Upper lobe of right lung (tissue), 1 donor: ENCODE measurements around the gene AP2A1. TPM values are rescaled to one million over a fixed set of nuclear protein-coding genes. Genes with fewer than 3 reads are reported as not detected.

ENCODE experiments used
- ATAC-seq: fragments of 200-7000 bp; cut with Tn5 transposase; one replicate; pipeline ENCODE4 v1.9.1; 2020; ENCODE audit warnings: mild to moderate bottlenecking, moderate library complexity
- DNase-seq: peaks from one replicate; pipeline ENCODE4 v3.0.0-alpha.2; 2020
- H3K27ac ChIP-seq: fragments of 200-600 bp; one replicate; pipeline ENCODE4 v1.8.0; 2022
- H3K27me3 ChIP-seq: fragments of 200-600 bp; one replicate; pipeline ENCODE4 v1.8.0; 2022; ENCODE audit warnings: mild to moderate bottlenecking
- H3K36me3 ChIP-seq: fragments of 200-600 bp; one replicate; pipeline ENCODE4 v1.8.0; 2022
- H3K4me1 ChIP-seq: fragments of 200-600 bp; one replicate; pipeline ENCODE4 v1.8.0; 2022
- H3K4me3 ChIP-seq: fragments of 200-600 bp; one replicate; pipeline ENCODE4 v1.8.0; 2022; ENCODE audit warnings: mild to moderate bottlenecking
- H3K9me3 ChIP-seq: fragments of 200-600 bp; one replicate; pipeline ENCODE4 v1.8.0; 2022
- intact Hi-C: fragments of 100-400 bp; cut with DNase I; formaldehyde crosslinking; loops from one replicate; pipeline ENCODE4 v1.11.0; 2022
- total RNA-seq: library from RNA; stranded (reverse); fragmentation: NEBNext Ultra II Directional; extraction: Animal tissue kit (Norgen Biotek cat#: 25700); gene quantifications from one replicate; pipeline ENCODE4 v1.2.1, GENCODE V29; 2021
- TF ChIP-seq, protein P1 (sequence below): fragments of 200-600 bp; IDR thresholded peaks from one replicate; pipeline ENCODE4 v1.8.0; 2022; ENCODE audit warnings: antibody characterized with exemption
- donor health status: DM: no; HTN: yes; CAD: no; lungs with severe emphysema.

AP2A1 gene
- total RNA-seq, 1 donor from 2014 or later, result 61.2 TPM

DNA sequence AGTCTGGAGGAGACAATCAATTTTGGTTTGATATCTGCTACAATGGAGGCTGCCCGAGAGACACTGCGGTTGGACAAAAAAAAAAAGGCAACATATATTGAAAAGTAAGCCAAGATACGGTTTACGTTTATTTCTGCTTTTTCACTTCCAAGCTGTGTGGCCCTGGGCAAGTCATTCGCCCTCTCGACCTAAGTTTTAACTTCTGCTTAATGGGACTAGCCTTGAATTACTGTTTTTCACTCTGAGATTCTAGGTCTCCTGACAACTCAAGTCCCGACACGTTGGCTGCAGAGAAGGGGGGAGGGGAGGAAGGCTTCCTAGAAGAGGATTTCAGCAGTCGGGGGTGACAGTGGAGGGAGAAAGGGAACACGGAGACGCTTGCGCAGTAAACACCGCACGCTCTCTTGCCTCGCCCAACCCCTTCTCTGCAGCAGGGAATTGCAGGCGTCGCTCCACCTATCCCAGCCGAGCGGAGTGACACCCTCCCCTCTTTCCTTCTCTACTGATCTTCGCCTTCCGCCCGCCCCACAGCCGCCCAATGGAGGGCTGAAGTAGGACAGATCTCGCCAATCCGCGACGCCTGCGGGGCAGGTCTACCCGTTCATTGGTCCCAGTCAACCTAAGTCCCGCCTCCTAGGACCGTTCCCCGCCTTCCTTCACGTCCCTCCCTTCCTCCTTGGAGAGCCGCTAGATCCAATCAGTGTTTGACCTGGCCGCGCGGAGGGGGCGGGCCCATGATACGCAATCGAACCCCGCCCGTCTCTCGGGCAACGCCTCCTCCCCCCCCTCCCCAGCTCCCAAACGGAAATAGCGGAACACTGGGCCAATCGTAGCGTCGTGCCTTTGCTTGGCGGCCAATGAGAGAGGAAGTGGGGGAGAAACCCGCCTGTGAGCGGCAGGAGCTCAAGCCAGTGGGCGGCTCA, 533 bp upstream of the AP2A1 start:
- Histone ChIP-seq H3K27me3 (no peaks in the 10 kb centered on the region), H3K27ac (peak overlapping the region; percentile 88), H3K36me3 (no peaks in the 10 kb centered on the region), H3K4me1 (peaks cover 16% of the 10 kb centered on the region), H3K9me3 (no peaks in the 10 kb centered on the region), H3K4me3 (peak overlapping the region; percentile 77)
- DNase-seq (peak; percentile 99), ATAC-seq (peak; percentile 95)
- intact Hi-C loops, result no loop called here
- TF ChIP-seq, protein P1, sequence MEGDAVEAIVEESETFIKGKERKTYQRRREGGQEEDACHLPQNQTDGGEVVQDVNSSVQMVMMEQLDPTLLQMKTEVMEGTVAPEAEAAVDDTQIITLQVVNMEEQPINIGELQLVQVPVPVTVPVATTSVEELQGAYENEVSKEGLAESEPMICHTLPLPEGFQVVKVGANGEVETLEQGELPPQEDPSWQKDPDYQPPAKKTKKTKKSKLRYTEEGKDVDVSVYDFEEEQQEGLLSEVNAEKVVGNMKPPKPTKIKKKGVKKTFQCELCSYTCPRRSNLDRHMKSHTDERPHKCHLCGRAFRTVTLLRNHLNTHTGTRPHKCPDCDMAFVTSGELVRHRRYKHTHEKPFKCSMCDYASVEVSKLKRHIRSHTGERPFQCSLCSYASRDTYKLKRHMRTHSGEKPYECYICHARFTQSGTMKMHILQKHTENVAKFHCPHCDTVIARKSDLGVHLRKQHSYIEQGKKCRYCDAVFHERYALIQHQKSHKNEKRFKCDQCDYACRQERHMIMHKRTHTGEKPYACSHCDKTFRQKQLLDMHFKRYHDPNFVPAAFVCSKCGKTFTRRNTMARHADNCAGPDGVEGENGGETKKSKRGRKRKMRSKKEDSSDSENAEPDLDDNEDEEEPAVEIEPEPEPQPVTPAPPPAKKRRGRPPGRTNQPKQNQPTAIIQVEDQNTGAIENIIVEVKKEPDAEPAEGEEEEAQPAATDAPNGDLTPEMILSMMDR, result no peak

DNA sequence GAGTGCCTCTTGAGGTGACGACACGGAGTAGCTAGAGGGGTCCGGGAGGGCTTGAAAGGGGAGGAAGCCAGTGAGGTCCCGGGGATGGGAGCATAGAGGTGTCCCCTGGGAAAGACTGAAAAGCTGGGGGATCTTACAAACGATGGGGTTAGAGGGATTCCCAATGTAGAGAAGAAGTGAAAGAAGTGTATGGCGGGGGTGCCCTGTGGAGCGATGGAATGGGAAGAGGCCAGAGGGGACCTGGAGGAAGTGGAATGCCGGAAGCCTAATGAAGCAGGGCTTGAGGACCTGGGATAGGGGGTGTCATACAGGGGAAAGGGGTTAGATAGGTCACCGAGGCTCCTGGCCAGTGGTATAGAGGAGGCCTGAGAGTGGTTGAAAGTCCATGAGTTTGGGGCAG, 580 bp downstream of the AP2A1 start:
- ATAC-seq (no peak), DNase-seq (no peak)
- H3K4me1 ChIP-seq, result peaks cover 16% of the 10 kb centered on the region
- H3K27ac ChIP-seq, result peak overlapping the region; percentile 75
- TF ChIP-seq, protein P1, result no peak
- peak overlapping the region; percentile 77 for H3K4me3 ChIP-seq
- intact Hi-C loops, result no loop called here
- no peaks in the 10 kb centered on the region for H3K9me3 ChIP-seq
- no peaks in the 10 kb centered on the region for H3K27me3 ChIP-seq
- no peaks in the 10 kb centered on the region for H3K36me3 ChIP-seq

DNA sequence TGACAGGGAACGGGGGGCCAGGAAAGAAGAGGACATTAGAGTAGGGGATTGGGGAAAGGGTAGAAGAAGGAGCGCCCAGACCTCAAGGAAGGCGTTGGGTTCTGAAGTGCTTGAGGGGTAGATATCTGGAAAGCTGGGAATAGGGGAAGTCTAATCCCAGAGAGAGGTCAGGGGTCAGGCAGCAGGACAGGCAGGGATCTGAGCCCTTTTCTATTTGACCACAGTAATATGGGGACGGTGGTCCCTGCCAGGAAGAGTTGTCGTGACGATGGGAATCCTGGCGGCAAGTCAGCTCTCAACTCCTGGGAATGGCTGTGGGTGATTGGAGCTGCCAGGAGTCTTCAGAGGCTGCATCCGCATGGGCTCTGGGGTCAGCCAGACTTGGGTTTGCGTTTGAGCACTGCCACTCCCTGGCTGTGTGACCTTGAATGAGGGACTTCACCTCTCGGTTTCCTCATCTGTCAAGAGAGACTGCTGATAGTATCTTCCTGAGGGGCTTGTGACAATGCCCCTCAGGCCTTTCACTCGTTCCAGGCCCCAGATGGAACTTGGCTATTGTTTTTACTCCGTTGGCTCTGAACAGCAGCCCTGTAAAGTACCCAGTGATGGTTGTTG, 1.3 kb downstream of the AP2A1 start:
- Histone ChIP-seq H3K27me3 (no peaks in the 10 kb centered on the region), H3K4me1 (peaks cover 16% of the 10 kb centered on the region), H3K9me3 (no peaks in the 10 kb centered on the region), H3K4me3 (peak overlapping the region; percentile 77), H3K36me3 (no peaks in the 10 kb centered on the region), H3K27ac (no peak overlapping the region)
- intact Hi-C loops, result no loop called here
- DNase-seq, result no peak
- TF ChIP-seq, protein P1, result no peak
- ATAC-seq, result no peak

DNA sequence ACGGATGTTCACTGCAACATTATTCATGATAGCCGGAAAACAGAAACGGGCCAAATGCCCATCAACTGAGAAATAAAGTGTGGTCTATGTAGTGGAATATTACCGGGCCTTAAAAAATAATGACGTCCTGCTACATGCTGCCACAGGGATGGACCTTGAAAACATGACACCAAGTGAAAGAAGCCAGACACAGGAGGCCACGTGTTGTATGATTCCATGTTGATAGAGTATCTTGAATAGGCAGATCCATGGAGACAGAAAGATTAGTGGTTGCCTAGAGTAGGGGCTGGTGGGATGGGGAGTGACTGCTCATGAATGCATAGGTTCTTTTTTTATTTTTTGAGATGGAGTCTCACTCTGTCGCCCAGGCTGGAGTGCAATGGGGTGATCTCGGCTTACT, 3.7 kb downstream of the AP2A1 start:
- no peaks in the 10 kb centered on the region for H3K9me3 ChIP-seq
- DNase-seq (no peak), ATAC-seq (no peak)
- H3K27ac ChIP-seq, result no peak overlapping the region
- H3K4me3 ChIP-seq, result no peak overlapping the region
- intact Hi-C loops, result no loop called here
- no peaks in the 10 kb centered on the region for H3K27me3 ChIP-seq
- TF ChIP-seq, protein P1, result no peak
- peaks cover 16% of the 10 kb centered on the region for H3K4me1 ChIP-seq
- no peaks in the 10 kb centered on the region for H3K36me3 ChIP-seq

DNA sequence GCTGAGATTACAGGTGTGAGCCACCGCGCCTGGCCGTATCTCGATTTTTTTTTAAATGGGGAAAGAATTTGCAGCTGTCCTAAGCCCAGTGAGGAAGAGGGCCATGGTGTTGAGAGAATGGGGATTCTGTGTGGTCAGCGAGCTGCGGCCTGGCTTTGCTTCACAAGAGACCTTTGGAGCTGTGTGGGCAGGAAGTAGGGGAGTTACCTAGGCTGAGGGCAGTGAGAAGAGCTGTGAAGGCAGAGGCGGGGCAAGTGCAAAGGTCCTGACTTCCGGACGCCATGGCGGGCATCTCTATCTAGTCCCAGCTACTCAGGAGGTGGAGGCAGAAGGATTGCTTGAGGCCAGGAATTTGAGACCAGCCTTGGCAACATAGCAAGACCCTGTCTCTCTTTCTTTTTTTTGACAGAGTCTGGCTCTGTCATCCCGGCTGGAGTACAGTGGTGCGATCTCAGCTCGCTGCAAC, 4.9 kb downstream of the AP2A1 start:
- TF ChIP-seq, protein P1, result no peak
- intact Hi-C loops, result no loop called here
- H3K9me3 ChIP-seq, result no peaks in the 10 kb centered on the region
- no peak overlapping the region for H3K27ac ChIP-seq
- H3K27me3 ChIP-seq, result no peaks in the 10 kb centered on the region
- H3K36me3 ChIP-seq, result no peaks in the 10 kb centered on the region
- H3K4me1 ChIP-seq, result peaks cover 16% of the 10 kb centered on the region
- ATAC-seq (no peak), DNase-seq (no peak)
- H3K4me3 ChIP-seq, result no peak overlapping the region
